Gastrocnemius medialis (tissue), 4 donors: Measurements from ENCODE around the gene NPTX2.

ENCODE experiments used
- POLR2A ChIP-seq, 2 donors: fragments of 450-650 bp; IDR thresholded peaks; one replicate each; pipeline ENCODE4 v1.6.1; 2017; ENCODE audit warnings: antibody characterized with exemption in 2 of 2, mild to moderate bottlenecking in 2 of 2, moderate library complexity in 2 of 2
- TF ChIP-seq, protein P1 (sequence below), 5 experiments: fragments of 450-650 bp in 3 of 5; fragments of 200-600 bp in 2 of 5; sonication (generic) in 2 of 5; IDR thresholded peaks in 4 of 5; conservative IDR thresholded peaks in 1 of 5; 1 replicate in 4 of 5; 2 replicates in 1 of 5; pipeline ENCODE4 v1.5.1; 2016 to 2019; ENCODE audit warnings: antibody characterized with exemption in 5 of 5, mild to moderate bottlenecking in 3 of 5, moderate library complexity in 3 of 5

DNA sequence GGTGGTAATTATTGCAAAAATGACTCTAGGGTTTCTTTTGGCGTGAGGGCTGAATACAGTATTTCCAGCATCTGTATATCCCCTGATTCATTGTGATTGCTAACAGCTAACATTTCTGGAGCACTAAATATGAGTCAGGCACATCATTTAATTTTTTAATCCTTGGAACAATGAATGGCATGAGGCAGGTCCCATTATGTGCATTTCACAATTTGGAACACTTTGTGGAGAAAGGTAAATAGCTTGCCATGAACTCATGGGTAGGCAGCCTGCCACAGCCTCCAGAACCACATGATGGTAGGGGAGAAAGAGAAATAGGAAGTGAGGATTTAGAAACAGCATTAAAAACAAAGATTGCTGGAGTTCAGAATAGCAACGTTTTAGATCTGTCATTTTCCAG, 1.7 kb downstream of the NPTX2 start:
- TF ChIP-seq, protein P1, sequence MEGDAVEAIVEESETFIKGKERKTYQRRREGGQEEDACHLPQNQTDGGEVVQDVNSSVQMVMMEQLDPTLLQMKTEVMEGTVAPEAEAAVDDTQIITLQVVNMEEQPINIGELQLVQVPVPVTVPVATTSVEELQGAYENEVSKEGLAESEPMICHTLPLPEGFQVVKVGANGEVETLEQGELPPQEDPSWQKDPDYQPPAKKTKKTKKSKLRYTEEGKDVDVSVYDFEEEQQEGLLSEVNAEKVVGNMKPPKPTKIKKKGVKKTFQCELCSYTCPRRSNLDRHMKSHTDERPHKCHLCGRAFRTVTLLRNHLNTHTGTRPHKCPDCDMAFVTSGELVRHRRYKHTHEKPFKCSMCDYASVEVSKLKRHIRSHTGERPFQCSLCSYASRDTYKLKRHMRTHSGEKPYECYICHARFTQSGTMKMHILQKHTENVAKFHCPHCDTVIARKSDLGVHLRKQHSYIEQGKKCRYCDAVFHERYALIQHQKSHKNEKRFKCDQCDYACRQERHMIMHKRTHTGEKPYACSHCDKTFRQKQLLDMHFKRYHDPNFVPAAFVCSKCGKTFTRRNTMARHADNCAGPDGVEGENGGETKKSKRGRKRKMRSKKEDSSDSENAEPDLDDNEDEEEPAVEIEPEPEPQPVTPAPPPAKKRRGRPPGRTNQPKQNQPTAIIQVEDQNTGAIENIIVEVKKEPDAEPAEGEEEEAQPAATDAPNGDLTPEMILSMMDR (IDR thresholded peaks at IDR 0.05 in 4 of 5, conservative IDR thresholded peaks at IDR 0.05 in 1 of 5): no peak
- no peak for TF ChIP-seq POLR2A (IDR thresholded peaks at IDR 0.05)
